RPMI7951 (cell line): ENCODE data around the gene SLX4IP. TPM values are rescaled to one million over a fixed set of nuclear protein-coding genes. Genes with fewer than 3 reads are reported as not detected.

ENCODE experiments used
- DNase-seq: peaks from one replicate; pipeline ENCODE4 v3.0.0-alpha.2; 2012; ENCODE audit warnings: low read depth
- total RNA-seq: library from RNA; depleted of rRNA; stranded (reverse); fragments of >200 nt; shearing (Covaris generic); gene quantifications from 2 replicates; pipeline ENCODE4 v1.2.3, GENCODE V29; 2014

SLX4IP gene
- total RNA-seq, 1 experiment from 2014 or later, result 4.7 TPM

- DNase-seq, result peak; percentile 88
Observed at GRCh38 chr20:10648651-10649050, 213.5 kb downstream of the SLX4IP start.

GRCh38 chr20:10649080-10649796 is 214.1 kb downstream of the SLX4IP start:
- no peak for DNase-seq

GRCh38 chr20:10649797-10650160 is 214.7 kb downstream of the SLX4IP start:
- DNase-seq, result peak; percentile 28

GRCh38 chr20:10651227-10651990 is 216.3 kb downstream of the SLX4IP start:
- peak; percentile 90 for DNase-seq

GRCh38 chr20:10652185-10652584 is 217.1 kb downstream of the SLX4IP start:
- no peak for DNase-seq

GRCh38 chr20:10652660-10653261 is 217.7 kb downstream of the SLX4IP start:
- no peak for DNase-seq

- DNase-seq, result no peak
Observed at GRCh38 chr20:10653599-10654249, 218.6 kb downstream of the SLX4IP start.

- DNase-seq, result no peak
Observed at GRCh38 chr20:10654250-10654610, 219.1 kb downstream of the SLX4IP start.

- DNase-seq, result no peak
Observed at GRCh38 chr20:10654630-10655029, 219.5 kb downstream of the SLX4IP start.

GRCh38 chr20:10655720-10656669 is 220.9 kb downstream of the SLX4IP start:
- no peak for DNase-seq

- DNase-seq, result no peak
Observed at GRCh38 chr20:10657453-10657852, 222.3 kb downstream of the SLX4IP start.

- DNase-seq, result no peak
Observed at GRCh38 chr20:10658051-10658823, 223.1 kb downstream of the SLX4IP start.

GRCh38 chr20:10658876-10659632 is 223.9 kb downstream of the SLX4IP start:
- no peak for DNase-seq

- DNase-seq, result no peak
Observed at GRCh38 chr20:10659651-10660601, 224.8 kb downstream of the SLX4IP start.

GRCh38 chr20:10660661-10661060 is 225.6 kb downstream of the SLX4IP start:
- DNase-seq, result peak; percentile 60

- DNase-seq, result no peak
Observed at GRCh38 chr20:10661261-10661660, 226.2 kb downstream of the SLX4IP start.

- DNase-seq, result no peak
Observed at GRCh38 chr20:10662151-10662550, 227.0 kb downstream of the SLX4IP start.

- no peak for DNase-seq
Observed at GRCh38 chr20:10662661-10663458, 227.8 kb downstream of the SLX4IP start.
